GM18502 (cell line): ENCODE results near the gene CSK.

Experiments used
- ATAC-seq: cut with Tn5 transposase; IDR thresholded peaks from one replicate; pipeline ENCODE4 v1.9.1; 2021; ENCODE audit warnings: mild to moderate bottlenecking; ENCODE audit not compliant: unreplicated experiment, poor library complexity

CSK gene

DNA sequence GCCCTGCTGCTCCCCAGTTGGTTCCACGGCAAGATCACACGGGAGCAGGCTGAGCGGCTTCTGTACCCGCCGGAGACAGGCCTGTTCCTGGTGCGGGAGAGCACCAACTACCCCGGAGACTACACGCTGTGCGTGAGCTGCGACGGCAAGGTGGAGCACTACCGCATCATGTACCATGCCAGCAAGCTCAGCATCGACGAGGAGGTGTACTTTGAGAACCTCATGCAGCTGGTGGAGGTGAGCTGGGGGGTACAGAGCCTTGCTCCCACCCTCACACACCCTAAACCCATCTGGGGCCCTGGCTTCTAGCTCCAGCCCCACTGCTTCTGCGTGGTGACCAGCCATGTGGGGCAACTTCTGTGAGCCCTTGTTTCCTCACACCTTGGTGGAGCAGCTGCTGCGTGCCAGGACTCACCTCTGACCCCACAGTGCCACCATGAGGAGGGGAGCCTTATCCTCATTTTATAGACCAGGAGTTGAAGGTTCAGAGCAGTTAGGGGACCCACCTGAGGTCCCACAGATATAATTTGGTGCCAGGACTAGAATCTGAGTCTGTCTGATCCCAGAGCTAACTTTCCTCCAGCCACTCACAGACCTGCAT is 17.5 kb downstream of the CSK start:
- ATAC-seq, result no peak

DNA sequence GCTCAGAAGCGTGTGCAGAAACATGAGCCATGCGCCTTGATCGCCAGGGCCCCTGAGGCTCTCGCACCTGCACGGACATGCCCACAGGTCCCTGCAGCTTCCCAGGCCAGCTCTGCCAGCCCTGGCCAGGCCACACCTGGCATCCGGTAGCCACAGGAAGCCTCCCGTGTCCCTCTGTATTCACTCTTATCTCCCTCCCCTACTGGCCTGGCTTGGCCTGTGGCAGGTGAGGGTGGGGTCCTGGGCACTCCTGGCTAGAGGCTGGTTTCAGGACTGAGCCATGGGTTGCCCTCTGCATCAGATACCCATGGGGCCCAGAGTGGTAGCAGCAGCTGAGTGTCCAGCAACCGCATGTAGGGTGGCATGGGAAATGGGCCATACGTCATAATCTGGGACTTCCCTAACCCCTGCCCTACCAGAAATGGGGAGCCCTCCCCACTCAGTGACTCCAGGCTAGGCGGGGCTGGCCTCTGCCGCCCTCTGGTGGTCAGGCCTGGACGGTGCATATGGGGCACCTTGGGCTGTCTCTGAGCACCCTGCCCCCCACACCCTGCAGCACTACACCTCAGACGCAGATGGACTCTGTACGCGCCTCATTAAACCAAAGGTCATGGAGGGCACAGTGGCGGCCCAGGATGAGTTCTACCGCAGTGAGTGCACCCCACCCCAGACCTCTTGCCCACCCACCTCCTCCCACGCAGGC is 18.1 kb downstream of the CSK start:
- peak; percentile 81 for ATAC-seq

DNA sequence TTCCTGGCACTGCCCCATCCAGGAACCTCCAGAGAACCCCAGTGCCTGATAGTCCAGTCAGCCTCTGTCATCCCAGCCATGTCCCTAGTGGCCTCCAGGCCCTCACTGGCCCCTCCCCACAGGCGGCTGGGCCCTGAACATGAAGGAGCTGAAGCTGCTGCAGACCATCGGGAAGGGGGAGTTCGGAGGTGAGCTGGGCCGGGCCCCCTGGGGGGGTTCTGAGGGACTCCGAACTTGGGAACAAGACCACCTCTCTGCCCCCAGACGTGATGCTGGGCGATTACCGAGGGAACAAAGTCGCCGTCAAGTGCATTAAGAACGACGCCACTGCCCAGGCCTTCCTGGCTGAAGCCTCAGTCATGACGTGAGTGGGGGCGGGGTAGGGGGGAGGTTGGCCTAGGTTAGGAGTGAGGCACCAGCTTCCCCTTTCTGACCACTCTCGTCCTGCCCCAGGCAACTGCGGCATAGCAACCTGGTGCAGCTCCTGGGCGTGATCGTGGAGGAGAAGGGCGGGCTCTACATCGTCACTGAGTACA is 18.7 kb downstream of the CSK start:
- no peak for ATAC-seq

DNA sequence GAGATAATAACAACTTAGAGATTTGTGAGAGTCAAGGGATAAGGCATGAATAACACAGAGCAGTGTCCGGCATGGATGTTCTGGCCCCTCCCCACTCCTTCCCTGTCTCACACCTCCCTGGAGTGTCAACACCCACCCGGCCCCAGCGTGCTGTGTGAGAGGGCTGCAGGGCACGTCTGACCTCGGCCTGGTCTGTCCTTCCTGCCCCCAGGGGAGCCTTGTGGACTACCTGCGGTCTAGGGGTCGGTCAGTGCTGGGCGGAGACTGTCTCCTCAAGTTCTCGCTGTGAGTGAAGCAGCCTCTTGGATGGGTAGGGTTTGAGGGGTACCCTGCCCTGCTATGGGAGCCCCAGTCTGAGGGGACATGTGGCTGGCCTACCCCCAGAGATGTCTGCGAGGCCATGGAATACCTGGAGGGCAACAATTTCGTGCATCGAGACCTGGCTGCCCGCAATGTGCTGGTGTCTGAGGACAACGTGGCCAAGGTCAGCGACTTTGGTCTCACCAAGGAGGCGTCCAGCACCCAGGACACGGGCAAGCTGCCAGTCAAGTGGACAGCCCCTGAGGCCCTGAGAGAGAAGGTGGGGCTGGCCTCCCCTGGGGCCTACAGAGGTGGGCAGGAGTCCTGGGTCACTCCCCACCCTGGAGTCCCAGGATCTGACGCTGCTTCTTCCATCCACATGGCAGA is 19.6 kb downstream of the CSK start:
- ATAC-seq, result no peak

DNA sequence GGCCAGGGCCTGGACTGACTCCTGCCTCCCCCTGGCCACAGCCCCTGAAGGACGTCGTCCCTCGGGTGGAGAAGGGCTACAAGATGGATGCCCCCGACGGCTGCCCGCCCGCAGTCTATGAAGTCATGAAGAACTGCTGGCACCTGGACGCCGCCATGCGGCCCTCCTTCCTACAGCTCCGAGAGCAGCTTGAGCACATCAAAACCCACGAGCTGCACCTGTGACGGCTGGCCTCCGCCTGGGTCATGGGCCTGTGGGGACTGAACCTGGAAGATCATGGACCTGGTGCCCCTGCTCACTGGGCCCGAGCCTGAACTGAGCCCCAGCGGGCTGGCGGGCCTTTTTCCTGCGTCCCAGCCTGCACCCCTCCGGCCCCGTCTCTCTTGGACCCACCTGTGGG is 20.4 kb downstream of the CSK start:
- no peak for ATAC-seq

DNA sequence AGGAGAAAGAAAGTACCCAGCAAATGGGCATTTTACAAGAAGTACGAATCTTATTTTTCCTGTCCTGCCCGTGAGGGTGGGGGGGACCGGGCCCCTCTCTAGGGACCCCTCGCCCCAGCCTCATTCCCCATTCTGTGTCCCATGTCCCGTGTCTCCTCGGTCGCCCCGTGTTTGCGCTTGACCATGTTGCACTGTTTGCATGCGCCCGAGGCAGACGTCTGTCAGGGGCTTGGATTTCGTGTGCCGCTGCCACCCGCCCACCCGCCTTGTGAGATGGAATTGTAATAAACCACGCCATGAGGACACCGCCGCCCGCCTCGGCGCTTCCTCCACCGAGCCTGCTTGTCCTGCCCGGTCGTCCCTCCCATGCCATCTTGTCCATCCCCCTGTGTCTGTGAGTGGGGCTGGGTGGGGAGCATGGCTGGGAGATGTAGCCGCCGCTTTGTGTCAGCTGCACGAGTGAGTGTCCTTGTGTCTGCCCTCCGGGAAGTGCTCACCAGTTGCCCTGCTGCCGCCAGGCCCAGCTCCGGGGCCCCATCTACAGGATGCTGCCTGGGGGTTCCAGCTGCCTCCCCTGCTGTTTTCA is 21.1 kb downstream of the CSK start:
- ATAC-seq, result no peak

DNA sequence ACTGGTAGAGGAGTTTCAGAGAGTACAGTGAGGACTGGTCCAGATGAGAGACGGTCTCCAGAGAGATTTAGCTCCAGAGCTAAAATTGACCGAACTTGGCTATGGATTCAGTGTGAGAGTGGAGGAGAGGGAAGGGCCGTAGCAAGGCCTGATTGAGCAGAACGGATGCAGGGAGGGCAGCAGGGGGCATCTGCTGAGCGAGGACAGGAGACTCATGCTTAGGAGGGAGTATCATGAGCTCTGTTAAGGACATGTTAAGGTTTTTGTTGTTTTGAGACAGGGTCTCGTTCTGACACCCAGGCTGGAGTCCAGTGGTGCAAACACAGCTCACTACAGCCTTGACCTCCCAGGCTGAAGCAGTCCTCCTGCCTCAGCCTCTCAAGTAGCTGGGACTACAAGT is 23.1 kb downstream of the CSK start:
- no peak for ATAC-seq

DNA sequence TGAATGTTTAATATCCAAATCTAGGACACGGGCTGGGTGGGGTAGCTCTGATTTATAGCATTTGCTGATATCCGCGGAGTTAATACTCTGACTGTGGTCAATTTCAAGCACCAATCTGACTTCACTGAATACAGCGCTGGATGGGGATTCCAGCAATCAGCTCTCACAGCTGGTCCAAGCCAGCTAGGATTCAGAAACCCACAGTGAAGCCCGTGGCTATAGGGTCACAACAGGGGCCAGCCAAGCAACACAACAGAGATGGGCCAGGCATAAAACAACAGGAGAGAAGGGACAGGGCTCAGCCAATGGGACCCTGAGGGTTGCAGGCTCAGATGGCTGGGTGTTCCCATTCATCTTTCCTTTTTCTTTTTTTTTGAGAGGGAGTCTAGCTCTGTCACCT is 25.4 kb downstream of the CSK start:
- ATAC-seq, result no peak

DNA sequence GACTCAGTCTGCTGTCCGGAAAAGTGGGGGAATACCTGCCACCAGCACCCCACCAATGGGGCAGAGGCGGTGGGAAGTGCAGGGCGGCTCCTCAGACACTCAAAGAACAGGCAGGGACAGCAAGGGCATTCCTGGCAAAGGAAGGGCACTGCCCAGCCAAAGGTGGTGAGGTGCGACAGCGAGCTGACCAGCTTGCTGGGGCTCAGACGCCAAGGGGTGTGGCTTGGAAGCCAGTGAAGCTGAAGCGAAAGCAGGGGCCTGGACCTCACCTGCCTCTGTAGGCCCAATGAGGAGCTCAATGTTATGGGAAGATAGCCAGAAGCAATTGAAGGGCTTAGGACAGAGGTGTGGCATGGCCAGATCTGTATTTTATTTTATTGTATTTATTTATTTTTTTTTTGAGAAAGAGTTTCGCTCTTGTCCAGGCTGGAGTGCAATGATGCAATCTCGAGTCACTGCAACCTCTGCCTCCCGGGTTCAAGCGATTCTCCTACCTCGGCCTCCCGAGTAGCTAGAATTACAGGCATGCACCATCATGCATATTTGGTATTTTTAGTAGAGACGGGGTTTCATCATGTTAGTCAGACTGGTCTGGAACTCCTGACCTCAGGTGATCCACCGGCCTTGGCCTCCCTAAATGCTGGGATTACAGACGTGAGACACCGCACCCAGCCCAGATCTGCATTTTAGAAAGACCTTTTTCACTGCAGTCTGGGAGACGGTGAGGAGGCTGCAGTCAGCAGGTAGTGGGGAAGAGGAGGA is 26.4 kb downstream of the CSK start:
- ATAC-seq, result no peak

DNA sequence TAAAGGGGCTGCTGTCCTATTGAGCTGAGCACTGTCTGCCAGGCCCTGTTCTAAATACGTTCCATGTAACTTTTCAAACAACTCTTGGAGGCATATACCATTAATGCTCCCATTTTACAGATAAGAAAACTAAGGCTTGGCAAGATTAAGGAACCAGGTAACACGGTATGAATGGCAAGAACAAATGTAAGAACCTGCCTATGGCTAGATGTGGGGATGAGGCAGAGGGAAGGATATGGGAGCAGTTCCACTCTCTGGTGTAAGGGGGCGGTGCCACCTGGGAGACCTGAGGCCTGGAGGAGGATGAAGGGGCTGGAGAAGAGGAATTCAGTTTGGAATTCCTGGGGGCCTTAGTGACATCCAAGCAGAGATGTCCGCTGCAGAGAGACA is 27.0 kb downstream of the CSK start:
- no peak for ATAC-seq

DNA sequence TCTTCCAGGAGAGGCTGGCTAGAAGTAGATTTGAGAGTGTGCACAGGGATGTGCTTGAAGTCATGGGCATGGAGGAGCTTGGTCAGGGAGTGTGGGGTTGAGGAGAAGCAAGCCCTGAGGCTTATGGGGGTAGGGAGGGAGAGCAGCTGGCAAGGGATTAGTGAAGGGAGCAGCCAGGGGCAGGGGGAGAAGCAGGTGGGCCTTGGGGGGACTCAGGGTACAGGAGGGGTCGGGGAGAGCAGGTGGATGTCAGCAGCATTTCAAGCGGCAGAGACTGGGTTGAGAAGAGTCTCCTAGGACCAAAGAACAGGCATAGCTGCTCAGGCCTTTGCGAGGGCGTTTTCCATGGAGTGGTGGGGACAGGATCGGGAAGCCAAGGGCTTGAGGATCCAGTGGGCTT is 27.4 kb downstream of the CSK start:
- ATAC-seq, result no peak

DNA sequence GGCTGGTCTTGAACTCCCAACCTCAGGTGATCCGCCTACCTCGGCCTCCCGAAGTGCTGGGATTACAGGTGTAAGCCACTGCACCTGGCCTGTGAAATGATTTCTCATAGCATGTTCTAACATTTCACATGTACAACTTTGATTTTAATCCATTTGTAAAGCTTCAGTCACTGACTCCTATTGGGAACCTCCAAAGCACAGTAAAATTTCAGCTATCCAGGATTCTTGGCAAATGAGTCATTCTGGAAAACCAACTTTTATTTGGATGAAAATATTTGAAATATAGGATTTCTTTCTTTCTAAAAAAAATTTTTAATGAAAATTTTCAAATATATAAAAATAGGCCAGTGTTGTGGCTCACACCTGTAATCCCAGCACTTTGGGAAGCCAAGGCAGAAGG is 28.1 kb downstream of the CSK start:
- no peak for ATAC-seq

DNA sequence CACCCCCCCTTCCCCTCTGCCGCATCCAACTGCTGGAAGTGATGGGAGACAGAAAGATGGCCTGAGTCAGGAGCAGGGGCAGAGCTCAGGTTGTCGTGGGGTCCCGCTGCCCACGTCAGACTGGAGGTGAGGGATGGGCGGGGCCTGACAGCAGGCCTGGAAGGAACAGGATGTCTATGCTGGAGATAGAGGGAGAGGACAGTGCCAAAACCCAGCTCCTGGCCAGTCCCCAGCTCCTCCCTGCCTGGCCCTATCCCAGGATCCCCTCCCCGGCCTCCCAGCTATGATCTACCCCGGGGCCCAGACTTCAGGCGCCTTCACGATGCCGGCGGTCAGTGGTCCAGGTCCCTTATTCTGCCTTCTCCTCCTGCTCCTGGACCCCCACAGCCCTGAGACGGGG is 30.7 kb downstream of the CSK start, which contains the start of gene LMAN1L:
TSS of gene LMAN1L (plus strand) at position 303 of the 400 bp plus-strand sequence. CDS start at position 323, 20 bp downstream.
- no peak for ATAC-seq

DNA sequence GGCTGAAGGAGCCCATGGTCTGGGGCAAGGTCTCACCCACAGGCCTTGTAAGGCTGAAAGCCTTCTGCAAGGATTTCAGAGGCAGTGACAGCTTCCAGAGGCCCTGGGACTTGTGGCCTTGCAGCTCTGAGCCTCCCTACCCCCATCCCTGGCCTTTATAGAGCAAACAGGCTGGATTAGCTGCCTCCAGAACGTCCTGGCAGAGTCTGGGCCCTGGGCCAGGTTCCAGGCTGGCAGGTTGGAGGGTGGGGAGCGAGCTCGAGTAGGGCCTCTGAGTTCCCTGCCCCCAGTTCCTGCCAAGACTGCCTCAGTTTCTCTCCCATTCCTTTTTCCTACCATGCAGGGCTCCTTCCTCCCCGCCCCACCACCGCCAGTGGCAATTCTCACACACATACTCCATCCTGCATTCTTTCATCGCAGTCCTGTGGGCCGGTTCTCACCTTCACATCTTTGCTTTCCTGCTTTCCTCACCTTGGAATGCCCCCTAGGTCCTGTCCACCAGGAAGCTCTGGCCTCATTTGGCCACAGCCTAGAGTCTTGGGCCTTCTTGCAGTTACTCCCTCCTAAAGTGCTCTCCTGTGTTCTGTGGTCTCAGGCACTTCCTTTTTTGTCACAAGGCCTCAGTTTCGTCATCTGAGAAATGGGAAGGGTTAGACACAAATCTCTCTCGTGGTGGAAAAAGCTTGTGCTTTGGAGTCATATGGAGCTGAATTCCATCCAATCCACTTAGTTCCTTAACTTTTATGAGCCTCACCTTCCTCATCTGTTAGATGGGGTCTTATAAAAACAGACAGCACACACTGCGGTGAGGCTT is 33.4 kb downstream of the CSK start:
- ATAC-seq, result no peak

DNA sequence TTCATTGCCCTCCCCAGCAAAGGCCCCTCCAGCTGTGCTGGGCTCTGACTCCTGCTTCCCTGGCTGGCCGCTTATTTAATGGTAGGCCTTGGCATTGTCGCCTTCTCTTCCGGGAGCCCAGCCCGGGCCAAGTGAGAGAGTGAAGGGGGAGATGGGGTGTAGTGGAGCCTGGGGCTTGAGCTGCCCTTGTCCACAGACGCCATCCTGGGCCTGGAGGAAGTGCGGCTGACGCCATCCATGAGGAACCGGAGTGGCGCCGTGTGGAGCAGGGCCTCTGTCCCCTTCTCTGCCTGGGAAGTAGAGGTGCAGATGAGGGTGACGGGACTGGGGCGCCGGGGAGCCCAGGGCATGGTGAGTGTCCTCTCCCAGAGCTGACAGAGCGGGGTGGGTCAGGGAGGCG is 34.1 kb downstream of the CSK start:
- no peak for ATAC-seq

DNA sequence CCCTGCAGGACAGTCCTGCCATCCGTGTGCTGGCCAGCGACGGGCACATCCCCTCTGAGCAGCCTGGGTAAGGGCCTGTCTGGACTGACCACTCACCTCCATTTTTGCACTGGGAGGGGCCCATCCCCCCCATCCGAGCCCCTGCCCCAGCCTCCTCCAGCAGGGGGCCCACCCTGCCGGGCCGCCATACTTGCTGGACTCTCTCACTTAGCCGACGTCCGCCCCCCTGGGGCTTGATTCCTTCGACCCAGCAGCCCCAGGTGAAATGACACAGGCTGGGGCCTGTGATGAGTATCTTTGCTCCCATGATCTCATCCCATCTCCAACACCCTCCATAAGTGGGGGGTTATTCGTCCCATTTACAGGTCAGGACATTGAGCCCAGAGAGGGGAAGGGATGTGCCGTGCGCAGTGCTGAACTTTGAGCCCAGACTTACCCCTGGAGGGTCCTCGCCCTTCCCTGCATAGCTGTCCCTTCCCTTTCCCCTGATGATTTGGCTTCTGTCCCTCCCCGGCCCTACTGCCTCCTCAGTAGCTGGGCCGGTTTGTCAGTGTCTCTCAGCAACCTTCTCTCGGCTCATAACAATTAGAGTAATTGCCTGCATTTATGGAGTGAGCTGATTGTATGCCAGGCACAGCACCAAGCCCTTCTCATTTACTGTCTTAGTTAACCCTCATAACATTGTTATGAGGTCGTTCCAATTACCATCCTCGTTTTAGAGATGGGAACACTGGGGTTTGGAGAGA is 34.9 kb downstream of the CSK start:
- ATAC-seq, result no peak

DNA sequence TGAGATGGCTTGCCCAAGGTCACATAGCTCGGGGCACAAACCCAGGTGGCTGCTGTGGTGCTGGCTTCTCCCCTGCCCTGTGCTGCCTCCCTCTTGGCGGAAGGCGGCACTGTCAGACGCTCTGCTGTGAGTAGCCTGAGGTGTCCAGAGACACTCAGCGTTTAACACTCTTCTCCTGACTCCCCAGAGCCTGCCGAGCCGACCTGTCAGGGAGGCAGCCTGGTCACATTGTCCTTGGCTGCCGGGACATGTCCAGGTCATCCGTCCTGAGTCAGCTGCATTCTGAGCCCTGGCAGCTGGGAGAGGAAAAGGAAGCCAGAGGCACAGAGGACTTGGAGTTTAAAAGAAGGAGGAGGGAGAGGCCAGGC is 35.5 kb downstream of the CSK start:
- ATAC-seq, result no peak

DNA sequence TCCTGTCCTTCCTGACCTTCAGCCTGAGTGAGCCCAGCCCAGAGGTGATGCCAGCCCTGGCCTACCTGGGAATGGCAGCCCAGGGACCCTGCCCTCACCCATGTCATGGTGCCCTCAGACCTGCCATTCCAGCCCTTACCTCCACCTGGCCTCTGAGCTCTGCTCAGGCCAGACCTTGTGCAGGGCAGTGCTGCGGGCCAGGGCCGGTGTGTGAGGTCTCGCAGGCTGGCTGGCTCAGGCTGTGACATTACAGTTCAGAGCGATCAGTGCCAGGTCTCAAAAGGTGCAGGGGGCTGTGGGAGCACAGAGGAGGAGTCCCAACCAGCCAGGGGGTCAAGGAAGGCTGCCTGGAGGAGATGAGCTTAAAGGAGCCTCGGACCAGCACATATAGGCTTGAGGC is 38.2 kb downstream of the CSK start:
- no peak for ATAC-seq
